Measurements from ENCODE around the gene APOF. TPM values are rescaled to one million over a fixed set of nuclear protein-coding genes. Genes with fewer than 3 reads are reported as not detected.

Gene APOF
- total RNA-seq, 1 experiment from 2014 or later: not detected

- Mint-ChIP-seq H3K4me3 (no peak overlapping the region), H3K9me3 (no peaks in the 10 kb centered on the region), H3K27ac (no peak overlapping the region; a peak in 1 of 7 replicates), H3K4me1 (no peaks in the 10 kb centered on the region), H3K27me3 (ENCODE audit: low read depth) (no peaks in the 10 kb centered on the region), H3K36me3 (ENCODE audit: insufficient read depth in 1 of 3, low read depth in 3 of 3) (peaks cover 6 to 51% (median 42%) of the 10 kb centered on the region in 3 experiments; a peak in 6 of 7 replicates)
- no peaks in the 10 kb centered on the region for H3K27me3 ChIP-seq (ENCODE audit: insufficient read depth, low read length)
- WGBS (ENCODE audit: extremely low coverage, insufficient read length, low lambda C conversion rate): no CpG with 5 or more reads among the region's 8 CpGs
- no peak overlapping the region for H2BK20ac ChIP-seq (ENCODE audit: low read depth, low read length, poor library complexity, severe bottlenecking)
- no peak overlapping the region for H3K23ac ChIP-seq (ENCODE audit: insufficient read length, low read depth, low read length)
- H4K5ac ChIP-seq (ENCODE audit: insufficient read length, low read depth, low read length): no peak overlapping the region
- TF ChIP-seq CTCF (conservative IDR thresholded peaks at IDR 0.05): no peak
- no peaks in the 10 kb centered on the region for H3K79me2 ChIP-seq (ENCODE audit: insufficient read depth, low read length)
- H3K4ac ChIP-seq (ENCODE audit: low read depth, low read length): no peak overlapping the region
- DNase-seq: no peak
- no peaks in the 10 kb centered on the region for H3K79me1 ChIP-seq (ENCODE audit: insufficient read depth, low read depth, low read length, poor library complexity, severe bottlenecking)
- no peaks in the 10 kb centered on the region for H3K9me3 ChIP-seq (ENCODE audit: control insufficient read depth, low read depth, low read length)
- no peaks in the 10 kb centered on the region for H4K20me1 ChIP-seq (ENCODE audit: control insufficient read depth, insufficient read depth, insufficient read length)
- H3T11ph ChIP-seq (ENCODE audit: low read length): no peak overlapping the region
- no peak overlapping the region for H3K18ac ChIP-seq (ENCODE audit: insufficient read length, low read depth, low read length)
- H2AK5ac ChIP-seq (ENCODE audit: insufficient read length, low read length): no peak overlapping the region
- no peak overlapping the region for H2BK120ac ChIP-seq (ENCODE audit: low read depth, low read length, poor library complexity, severe bottlenecking)
- no peaks in the 10 kb centered on the region for H3K23me2 ChIP-seq (ENCODE audit: insufficient read length, low read depth, low read length, poor library complexity, severe bottlenecking)
- H3K27ac ChIP-seq (ENCODE audit: insufficient read length, low read depth, low read length): no peak overlapping the region
- no peak overlapping the region for H4K91ac ChIP-seq (ENCODE audit: insufficient read length, low read depth, low read length)
- H3K14ac ChIP-seq (ENCODE audit: insufficient read depth, low read length): no peak overlapping the region
- H4K8ac ChIP-seq (replicated peaks; ENCODE audit: insufficient read length, low read depth, low read length): no peak overlapping the region
- no peak overlapping the region for H3K56ac ChIP-seq (ENCODE audit: insufficient read length, low read depth, low read length)
- no peak overlapping the region for H2BK5ac ChIP-seq (ENCODE audit: insufficient read length, low read length)
- no peak overlapping the region for H3K4me2 ChIP-seq (ENCODE audit: insufficient read depth, insufficient read length, low read length)
- no peak overlapping the region for H2BK12ac ChIP-seq (ENCODE audit: insufficient read length, low read depth, low read length)
- H3K4me1 ChIP-seq (ENCODE audit: insufficient read depth, low read length): no peaks in the 10 kb centered on the region
- H2BK15ac ChIP-seq (ENCODE audit: low read depth, low read length): no peak overlapping the region
- H2AFZ ChIP-seq (ENCODE audit: low read length): no peak overlapping the region
- H3K9ac ChIP-seq (ENCODE audit: extremely low read depth, insufficient read length, low read length): no peak overlapping the region
Measured at GRCh38 chr12:56326126-56326525, 36.5 kb downstream of the APOF start.
